ENCODE results near the gene TMEM175.
"Not testable (repeated sequence)": the region's sequence is repeated elsewhere in the genome, so short reads cannot be mapped to it uniquely, and the experiment has no call there.

The TMEM175 gene

DNA sequence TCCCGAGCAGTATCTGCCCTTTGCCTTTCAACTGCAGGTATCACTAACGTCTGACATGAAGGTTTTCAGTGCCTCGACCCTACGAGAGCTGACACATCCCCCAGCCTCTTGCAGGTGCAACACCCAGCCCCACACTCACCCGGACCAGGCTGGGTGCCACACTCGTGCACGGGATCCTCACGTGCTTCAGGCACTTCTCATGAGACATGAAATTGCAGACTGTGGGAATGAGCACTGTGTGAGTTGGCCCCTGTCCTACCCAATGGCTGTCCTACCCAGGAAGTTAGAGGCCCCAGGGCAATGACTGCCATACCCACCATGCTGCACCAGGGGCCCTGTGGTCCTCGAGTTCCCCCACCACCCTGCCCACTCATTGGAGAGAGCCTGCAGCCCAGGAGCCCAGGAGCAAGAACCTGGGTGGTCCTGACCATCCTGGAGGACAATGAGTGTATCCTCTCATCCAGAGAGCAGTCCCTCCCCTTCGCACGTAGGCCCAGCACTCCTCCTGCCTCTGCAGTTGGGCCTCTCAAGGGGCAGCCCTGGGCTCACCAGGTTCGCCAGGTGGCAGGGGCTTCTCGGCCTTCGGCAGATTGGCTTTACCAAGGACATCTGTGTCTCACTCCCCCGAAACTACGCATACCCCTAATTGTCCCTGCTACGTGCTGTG, 38.7 kb downstream of the TMEM175 start:
- no peak for DNase-seq (ENCODE audit: low read depth in 3 of 3)

DNA sequence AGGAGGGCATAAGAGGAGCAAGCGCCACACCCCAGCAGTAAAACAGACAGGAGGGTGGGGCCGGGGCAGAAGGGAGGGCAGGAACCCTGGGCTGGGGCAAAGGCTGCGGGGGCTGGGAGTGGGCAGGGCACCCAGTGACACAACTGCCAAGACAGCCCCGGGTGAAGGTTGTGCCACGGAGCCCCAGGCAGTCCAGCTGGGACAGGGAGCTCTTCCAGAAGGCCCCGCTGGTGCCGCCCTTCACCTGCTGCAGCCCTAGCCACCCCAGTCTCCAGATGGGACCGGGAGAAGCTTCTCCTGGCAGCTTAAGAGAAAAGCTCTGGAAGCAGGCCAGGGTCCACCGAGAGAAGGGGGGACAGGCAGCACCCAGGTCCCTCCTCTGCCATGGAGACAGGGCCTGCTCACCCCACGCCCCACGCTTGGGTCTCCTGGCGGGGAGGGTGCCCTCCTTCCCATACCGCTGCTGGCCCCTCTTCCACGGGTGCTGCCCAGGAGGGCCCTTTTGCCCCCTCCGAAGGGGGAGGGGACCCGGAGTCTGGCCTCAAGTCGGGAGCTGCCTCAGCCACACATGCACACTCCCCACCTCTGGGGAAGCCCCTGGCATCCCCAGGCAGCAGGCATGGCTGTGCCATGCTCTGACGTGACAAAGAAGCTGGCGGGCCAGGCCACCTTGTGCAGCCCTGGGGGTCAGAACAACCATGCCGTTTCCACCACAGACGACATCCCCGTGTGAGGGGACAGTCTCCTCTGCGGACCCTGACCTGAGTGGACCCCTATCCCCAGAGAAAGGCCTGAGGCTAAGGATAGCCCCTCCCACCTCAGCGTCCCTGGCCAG, 39.6 kb downstream of the TMEM175 start:
- DNase-seq (ENCODE audit: low read depth in 3 of 3): no peak

DNA sequence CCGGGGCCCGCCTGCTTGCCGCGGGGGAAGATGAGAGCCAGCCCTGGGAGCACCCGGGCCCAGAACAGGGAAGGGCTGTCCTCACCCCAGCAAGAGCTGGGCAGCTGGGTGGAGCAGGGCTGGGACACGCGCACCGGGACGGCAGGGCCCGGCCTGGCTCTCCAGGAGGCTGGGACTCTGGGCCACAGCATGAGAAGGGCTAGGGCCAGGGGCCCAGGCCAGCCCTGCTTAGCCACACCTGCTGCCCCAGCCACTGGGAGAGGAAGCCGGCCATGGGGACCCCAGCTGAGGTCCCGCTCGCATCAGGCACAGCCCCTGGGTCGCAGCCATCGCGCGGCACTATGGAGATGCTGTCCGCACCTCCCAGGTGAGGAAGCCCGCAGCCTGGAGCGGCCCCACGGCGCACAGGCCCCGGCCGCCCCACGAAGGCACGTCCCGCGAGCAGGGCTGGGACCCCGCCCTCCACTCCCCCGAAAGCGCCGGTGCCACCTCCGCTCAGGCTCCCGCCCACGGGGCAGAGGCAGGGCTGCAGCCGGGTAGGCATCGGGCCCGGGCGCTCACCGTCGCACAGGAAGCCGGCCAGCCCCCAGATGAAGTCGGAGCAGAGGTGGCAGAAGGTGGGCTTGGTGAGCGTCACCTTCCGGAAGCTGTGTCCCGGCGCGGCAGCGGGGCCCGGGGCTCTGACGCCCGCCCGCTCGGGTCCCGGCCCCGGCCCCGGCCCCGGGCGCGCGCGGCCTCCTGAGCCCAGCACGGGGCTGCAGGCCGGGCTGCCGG, 40.6 kb downstream of the TMEM175 start:
- DNase-seq (ENCODE audit: low read depth in 3 of 3): peak in 2 of 3 donors; percentile 11 to 27

DNA sequence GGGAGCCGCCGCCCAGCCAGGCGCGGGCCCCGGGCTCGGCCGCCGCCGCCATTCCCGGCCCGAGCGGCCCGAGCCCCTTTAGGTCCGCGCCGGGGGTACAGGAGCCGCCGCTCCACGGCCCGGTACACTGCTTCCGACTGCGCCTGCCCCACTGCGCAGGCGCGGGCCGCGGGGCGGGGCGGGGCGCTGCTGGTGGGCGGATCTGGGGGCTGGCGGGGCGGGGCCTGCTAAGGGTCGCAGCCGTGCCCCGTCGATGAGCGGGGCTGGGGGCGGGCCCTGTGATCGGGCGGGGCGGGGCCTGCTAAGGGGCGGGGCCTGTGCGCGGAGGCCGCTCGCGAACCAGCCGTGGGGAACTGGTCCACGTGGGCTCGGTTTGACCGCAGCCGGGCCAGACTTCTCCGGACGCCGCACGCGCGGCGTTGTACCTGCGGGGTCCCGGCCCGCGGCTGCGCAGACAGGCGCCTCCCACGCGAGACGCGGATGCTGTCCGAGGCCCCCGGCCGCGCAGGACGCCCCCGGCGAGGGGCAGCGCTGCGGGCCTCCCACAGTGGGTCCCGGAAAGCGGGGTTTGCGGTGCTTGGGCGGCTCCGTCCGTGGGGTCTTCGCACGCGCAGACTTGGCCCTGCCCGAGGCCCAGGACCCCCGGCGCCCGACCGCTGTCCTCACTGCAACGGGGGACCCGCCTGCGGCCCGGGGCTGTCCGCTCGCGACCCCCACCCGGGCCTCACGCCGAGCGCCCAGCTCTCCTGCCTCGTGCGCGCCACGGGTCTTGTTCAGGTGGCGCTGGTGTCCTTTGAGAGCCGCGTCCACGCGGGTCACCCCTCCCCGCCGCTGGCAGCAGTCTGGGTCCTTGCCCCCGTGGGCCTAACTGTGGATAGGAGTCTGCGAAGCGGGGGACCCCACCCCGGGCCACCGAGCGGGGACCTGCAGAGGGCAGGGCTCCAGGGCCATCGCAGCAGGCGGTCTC, 41.5 kb downstream of the TMEM175 start, which contains the start of gene DGKQ:
Gene DGKQ (minus strand): TSS at position 139 of the 967 bp plus-strand sequence. CDS start 87 bp downstream, at position 52.
- DNase-seq (ENCODE audit: low read depth in 3 of 3): peak; percentile 64 to 84 (median 79)

DNA sequence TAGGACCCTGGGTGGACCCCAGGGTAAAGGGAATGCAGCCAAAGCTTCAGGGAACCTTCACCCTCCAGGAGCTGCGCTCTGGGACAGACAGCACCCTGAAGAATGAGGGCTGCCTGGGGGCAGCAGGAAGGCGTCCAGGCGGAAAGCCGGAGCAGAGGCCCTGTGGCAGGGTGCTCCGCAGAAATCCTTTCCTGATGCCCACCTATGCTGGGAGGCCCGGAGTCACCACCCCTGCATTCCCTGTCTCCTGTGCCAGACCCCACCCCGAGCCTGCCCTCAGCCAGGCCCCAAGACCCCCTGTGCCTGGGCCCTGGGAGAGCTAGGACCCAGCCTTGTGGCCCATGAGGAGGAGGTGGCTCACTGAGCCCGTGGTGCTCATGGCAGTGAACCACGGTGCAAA, 42.4 kb downstream of the TMEM175 start:
- DNase-seq (ENCODE audit: low read depth in 3 of 3): no peak

DNA sequence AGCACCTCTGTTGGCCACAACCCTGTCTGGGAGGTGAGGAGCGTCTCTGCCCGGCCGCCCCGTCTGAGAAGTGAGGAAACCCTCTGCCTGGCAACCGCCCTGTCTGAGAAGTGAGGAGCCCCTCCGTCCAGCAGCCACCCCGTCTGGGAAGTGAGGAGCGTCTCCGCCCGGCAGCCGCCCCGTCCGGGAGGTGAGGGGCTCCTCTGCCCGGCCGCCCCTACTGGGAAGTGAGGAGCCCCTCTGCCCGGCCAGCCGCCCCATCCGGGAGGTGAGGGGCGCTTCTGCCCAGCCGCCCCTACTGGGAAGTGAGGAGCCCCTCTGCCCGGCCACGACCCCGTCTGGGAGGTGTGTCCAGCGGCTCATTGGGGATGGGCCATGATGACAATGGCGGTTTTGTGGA, 43.8 kb downstream of the TMEM175 start:
- DNase-seq (ENCODE audit: low read depth in 3 of 3): not testable (repeated sequence)

DNA sequence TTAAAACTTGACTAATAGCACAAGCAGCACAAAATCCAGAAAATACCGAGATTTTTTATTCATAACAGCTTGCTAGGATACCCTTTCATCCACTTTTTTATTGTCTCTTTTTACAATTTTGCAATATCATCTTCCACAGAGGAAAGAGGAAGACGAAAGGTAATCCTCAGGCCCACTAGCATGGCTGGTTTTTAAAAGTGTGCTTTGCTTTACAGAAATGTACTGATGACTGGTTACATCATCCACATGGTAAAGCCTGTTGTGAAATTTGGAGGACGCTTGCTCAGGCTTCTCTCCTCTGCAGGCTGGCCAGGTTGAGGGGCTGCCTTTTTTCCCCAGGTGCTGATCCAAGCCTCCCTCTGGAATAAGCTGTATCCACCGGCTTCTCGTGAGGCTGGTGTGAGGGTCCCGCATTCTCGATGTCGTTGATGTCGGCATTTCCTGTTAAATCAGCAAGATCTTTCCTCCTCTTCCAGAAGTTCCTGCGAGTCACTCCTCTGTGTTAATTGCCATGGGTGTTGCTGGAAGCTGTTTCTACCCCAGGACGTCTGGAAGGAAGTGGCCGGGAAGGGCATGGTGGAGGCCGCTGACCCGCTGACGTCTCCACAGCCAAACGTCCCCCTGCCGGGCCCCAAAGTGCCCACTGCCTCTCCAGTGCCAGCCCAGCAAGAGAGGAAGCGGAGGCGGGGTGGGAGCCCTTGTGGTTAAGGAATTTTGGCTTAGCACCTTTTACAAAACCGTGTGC, 46.9 kb downstream of the TMEM175 start:
- DNase-seq (ENCODE audit: low read depth in 3 of 3): no peak

DNA sequence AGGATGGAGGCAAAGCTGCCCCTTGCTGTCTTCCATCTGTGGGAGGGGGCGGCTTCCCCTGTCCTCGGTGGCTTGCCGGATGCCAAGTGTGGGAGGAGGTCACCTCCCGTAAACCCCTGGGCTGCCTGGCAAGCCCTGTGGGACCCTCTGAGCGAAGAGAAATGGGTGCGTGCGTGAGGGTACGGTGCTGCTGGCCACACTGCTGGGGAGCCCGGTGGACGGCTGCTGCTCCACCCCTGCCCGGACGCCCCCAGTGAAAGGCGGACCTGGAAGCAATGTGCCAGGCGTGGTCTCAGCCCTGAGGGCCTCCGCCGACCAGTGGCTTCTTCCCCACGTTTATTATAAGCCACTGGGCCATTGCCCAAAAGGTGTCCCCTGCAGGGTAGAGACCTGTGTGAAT, 50.0 kb downstream of the TMEM175 start:
- no peak for DNase-seq (ENCODE audit: low read depth in 3 of 3)

DNA sequence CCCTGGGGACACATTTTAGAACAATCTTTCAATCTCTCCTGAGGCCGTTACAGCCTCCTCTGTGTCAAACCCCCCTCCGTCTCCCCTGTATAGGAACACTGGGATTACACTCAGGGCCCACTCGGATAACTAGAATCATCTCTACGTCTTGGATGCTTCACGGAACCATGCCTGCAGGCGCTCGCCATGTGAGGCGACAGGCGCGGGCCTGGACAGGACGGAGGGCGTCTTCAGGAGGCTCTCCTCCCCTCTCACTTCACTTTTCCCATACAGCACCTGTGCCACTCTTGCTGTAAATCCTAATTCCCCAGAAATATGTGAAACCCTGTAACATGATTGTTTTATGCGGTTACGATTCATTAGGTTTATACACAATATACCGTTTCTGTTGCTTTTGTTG, 50.6 kb downstream of the TMEM175 start:
- DNase-seq (ENCODE audit: low read depth in 3 of 3): no peak

DNA sequence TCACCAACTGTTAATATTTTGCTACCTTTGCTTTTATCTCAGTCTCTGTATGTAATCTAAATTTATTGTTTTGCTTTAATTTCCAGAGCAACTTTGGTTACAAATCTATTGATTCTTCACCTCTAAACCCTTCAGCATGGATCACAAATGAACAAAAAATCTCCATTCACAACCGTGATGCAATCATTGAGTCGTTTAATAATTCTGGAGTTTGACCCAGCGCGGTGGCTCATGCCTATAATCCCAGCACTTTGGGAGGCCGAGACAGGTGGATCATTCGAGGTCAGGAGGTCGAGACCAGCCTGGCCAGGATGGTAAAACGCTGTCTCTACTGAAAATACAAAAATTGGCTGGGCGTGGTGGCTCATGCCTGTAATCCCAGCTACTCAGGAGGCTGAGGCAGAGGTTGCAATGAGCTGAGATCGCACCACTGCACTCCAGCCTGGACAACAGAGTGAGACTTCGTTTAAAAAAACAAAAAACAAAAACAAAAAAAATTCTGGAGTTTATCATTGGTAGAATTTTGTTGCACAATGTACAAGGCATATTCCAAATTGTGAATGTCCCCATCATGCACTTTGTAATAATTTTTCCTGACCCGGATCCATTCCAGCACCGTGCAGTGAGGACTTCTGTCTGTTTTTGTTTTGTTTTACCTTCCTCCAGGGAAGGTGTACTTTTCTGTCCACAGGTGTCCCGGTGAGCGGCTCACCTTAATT, 52.2 kb downstream of the TMEM175 start:
- DNase-seq (ENCODE audit: low read depth in 3 of 3): no peak

DNA sequence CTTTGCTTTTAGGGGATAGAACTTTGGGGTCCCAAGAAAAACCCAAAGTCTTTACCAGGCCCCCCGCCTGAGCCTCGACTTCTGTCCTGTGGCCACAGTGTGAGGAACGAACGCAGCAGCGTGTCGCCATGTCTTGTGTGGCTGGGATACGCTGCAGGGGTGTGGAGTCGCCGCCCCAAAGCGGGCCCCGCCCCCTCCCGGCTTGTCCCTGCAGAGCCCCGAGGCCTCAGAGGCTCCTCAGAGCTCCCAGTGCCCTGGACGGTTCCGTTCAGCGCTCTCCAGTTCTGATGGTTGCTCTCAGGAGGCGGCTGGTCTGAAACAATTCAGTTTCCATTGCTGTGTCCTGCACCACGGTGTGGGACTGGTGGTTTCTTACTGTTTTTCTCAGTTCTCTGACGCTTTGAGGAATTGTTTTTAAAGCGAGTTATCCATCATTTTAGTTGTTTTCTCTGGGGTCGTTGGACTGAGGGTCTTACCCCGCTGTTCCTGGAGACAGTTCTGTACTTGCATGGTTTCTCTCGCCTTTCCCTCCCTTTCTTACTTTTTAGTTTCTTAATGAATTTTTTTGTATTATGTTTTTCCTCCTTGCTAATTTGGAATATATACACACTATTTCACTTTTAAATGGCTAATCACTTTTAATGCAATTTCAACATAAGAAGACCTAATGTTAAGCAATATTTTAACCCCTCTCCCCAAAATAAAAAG, 53.0 kb downstream of the TMEM175 start:
- peak; percentile 50 to 64 (median 56) for DNase-seq (ENCODE audit: low read depth in 3 of 3)

DNA sequence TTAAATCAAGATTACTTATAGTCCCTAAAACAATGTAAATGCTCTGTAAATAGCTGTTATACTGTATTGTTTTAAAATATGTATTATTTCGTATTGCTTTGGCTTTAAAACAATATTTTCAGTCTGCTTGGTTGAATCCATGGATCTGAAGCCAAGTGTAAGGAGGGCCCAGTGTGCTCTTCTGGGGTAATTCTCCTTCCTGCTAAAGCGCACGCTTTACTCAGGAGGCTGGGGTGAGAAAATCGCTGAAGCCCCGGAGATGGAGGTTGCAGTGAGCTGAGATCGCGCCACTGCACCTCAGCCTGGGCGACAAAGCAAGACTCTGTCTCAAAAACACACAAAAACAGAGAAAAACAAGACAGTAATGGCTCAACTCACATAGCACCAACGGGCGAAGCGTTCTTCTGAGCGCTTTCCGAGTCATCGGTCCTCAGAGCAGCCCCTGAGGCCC, 54.2 kb downstream of the TMEM175 start:
- DNase-seq (ENCODE audit: low read depth in 3 of 3): no peak

DNA sequence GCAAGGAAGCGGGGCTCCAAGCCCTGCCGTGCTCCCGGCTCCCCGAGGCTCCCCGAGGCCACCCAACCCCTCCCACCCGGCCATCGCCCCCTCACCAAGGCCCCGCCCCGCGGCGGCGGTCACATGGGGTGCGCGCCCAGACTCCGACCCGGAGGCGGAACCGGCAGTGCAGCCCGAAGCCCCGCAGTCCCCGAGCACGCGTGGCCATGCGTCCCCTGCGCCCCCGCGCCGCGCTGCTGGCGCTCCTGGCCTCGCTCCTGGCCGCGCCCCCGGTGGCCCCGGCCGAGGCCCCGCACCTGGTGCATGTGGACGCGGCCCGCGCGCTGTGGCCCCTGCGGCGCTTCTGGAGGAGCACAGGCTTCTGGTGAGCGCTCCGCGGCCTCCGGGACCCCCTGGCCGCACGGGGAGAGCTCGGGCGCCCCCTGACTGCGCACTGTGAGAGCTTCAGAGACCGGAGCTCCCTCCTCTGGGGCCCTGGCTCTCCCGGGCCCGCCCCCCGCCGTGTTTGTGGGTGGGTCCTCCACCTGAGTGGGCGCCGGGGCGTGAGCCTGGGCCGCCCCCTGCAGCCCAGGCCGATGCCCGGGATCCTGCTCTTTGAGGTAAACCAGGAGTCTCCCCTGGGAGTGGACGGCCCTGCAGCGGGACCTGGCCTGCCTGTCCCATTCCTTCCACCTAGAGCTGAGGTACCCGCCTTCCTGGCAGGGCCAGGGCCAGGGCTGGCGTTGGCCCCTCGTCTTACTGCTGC, 54.8 kb downstream of the TMEM175 start, which contains the start of gene IDUA:
Gene IDUA (plus strand): TSS at position 166 of the 745 bp plus-strand sequence. CDS start 41 bp downstream, at position 207.
- peak; percentile 70 to 83 (median 72) for DNase-seq (ENCODE audit: low read depth in 3 of 3)

DNA sequence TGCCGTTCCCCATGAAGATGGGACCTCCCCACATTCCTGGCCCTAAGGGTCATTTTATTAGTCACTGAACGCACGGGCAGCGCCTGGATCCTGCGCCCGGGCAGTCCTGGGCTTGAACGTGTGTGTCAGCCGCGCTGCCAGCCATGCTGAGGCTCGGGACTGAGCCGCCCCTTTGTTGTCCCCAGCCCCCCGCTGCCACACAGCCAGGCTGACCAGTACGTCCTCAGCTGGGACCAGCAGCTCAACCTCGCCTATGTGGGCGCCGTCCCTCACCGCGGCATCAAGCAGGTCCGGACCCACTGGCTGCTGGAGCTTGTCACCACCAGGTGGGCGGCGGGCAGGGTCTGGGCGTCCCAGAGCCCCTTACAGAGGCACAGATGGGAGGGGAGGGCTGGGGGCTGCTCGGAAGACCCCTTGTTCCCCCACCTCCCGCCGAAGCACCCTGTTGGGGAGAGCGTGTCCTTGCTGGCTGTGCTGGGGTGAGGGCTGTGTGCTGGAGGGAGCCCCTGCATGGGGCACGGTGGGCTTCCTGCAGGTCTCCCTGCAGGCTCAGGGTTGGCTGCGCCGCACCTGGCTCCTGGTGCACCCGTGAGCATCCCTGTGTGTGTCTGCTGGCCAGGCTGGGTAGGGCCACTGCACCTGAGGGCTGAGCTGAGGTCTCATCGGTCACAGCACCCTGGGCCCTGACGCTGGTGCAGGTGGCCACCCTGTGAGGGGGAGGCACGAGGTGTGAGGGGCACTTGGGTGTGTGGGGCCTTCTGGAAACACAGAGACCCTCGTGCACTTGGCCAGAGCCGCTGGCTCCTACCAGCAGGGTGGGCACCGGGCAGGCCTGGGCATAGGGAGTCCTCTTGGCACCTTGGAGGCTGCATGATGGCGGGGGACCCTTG, 55.6 kb downstream of the TMEM175 start:
- no peak for DNase-seq (ENCODE audit: low read depth in 3 of 3)

DNA sequence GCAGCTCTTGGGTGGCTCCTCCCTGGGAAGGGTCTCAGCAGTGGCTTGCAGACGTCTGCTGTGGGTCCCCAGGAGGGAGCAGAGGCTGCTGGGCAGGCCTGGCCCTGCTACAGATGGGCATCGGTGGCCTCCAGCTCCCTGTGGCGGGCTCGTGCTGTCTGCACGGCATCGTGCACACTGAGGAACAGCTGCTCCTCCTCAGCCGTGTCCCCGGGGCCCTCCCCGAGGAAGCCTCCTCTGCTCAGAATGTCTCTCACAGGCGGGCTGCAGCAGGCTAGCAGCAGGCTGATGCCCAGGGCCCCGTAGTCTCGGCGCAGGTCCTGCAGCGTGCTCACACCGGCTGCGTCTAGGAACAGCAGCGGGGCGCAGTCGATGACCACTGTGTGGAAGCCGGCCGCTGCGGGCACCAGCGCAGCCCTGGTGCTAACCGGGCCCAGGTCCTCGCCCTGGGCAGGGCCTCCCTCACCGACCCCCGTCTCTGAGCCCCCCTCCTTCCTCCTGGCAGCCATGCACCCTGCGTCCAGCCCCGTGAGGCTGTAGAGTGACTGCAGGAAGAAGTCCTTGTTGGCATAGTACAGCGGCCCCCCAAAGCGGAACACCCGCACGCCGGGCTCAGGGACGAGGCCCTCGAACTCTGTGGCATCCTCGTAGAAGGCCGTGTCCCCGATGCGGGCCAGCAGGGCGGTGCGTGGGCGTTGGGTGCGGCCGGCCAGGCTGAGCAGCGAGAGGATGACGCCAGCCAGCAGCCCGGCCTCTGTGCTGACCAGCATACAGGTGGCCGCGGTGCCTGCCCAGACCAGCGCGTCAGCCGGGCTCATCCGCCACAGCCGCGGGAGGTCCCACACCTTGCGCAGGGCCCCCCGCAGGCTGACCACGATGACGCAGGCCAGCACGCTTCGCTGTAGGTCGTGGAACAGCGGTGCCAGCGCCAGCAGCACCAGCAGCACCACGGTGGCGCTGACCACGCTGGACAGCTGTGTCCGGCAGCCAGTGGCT, 56.8 kb downstream of the TMEM175 start:
- DNase-seq (ENCODE audit: low read depth in 3 of 3): no peak

Data from stimulated activated CD4-positive, alpha-beta T cell treated with anti-CD3 and anti-CD28 coated beads, TNF-alpha, amount 100 ng/mL, for 48 hours (primary cell).